Measurements from ENCODE around the gene CAP2. TPM values are rescaled to one million over a fixed set of nuclear protein-coding genes. Genes with fewer than 3 reads are reported as not detected.

Gene CAP2
- total RNA-seq, 1 experiment from 2014 or later = 7.2 TPM

GRCh38 chr6:17601386-17601703 is 207.9 kb downstream of the CAP2 start:
- H3K4me1 Mint-ChIP-seq = peaks cover 13% of the 10 kb centered on the region
- TF ChIP-seq EMX1 (CRISPR knock-in tag; IDR thresholded peaks at IDR 0.05) = no peak
- TF ChIP-seq GABPB1 (CRISPR knock-in tag; IDR thresholded peaks at IDR 0.05) = no peak
- TF ChIP-seq TEAD1 (CRISPR knock-in tag; IDR thresholded peaks at IDR 0.05) = no peak
- TF ChIP-seq ZNF396 (CRISPR knock-in tag; IDR thresholded peaks at IDR 0.05; ENCODE audit: borderline replicate concordance) = no peak
- TF ChIP-seq FOXP1 (CRISPR knock-in tag; IDR thresholded peaks at IDR 0.05; ENCODE audit: borderline replicate concordance) = no peak
- TF ChIP-seq ZNF232 (CRISPR knock-in tag; IDR thresholded peaks at IDR 0.05) = no peak
- TF ChIP-seq CREM (CRISPR knock-in tag; IDR thresholded peaks at IDR 0.05) = no peak
- no peak for TF ChIP-seq ATF1 (CRISPR knock-in tag; IDR thresholded peaks at IDR 0.05)
- no peak for TF ChIP-seq RELA (CRISPR knock-in tag; IDR thresholded peaks at IDR 0.05; ENCODE audit: borderline replicate concordance)
- TF ChIP-seq ERG (CRISPR knock-in tag; IDR thresholded peaks at IDR 0.05) = no peak
- TF ChIP-seq IRF1 (CRISPR knock-in tag; IDR thresholded peaks at IDR 0.05) = no peak
- no peak for TF ChIP-seq ZNF219 (CRISPR knock-in tag; IDR thresholded peaks at IDR 0.05; ENCODE audit: borderline replicate concordance)
- no peak for TF ChIP-seq ZNF671 (CRISPR knock-in tag; IDR thresholded peaks at IDR 0.05)
- TF ChIP-seq JUN (CRISPR knock-in tag; IDR thresholded peaks at IDR 0.05) = no peak
- TF ChIP-seq KAT7 (CRISPR knock-in tag; IDR thresholded peaks at IDR 0.05; ENCODE audit: borderline replicate concordance) = no peak
- no peak for TF ChIP-seq FOXP4 (CRISPR knock-in tag; IDR thresholded peaks at IDR 0.05)
- no peak for TF ChIP-seq JAZF1 (CRISPR knock-in tag; IDR thresholded peaks at IDR 0.05)
- TF ChIP-seq ZMAT4 (CRISPR knock-in tag; IDR thresholded peaks at IDR 0.05) = no peak
- no peaks in the 10 kb centered on the region for H3K27me3 Mint-ChIP-seq (ENCODE audit: low read depth)
- H3K4me3 Mint-ChIP-seq = peak overlapping the region; percentile 74
- DNase-seq (ENCODE audit: low spot score) (no peak), ATAC-seq (no peak)
- POLR2A ChIA-PET = interaction anchor here (1.7 kb wide), 1 partner anchor 105 kb away, joined by 10 read pairs; the partner anchor contains the start of gene NUP153
- CTCF ChIA-PET = interaction anchor here (1.1 to 2.4 kb wide), 4 partner anchors 16 to 521 kb away, joined by 3 to 11 read pairs (median 4); partner anchors contain the start of gene NHLRC1
- H3K27ac Mint-ChIP-seq = no peak overlapping the region
- no peaks in the 10 kb centered on the region for H3K9me3 Mint-ChIP-seq
- H3K36me3 Mint-ChIP-seq = peaks cover 9% of the 10 kb centered on the region

GRCh38 chr6:17602888-17603287 is 209.5 kb downstream of the CAP2 start:
- TF ChIP-seq NFATC4 (CRISPR knock-in tag; IDR thresholded peaks at IDR 0.05) = no peak
- Mint-ChIP-seq H3K36me3 (peaks cover 13% of the 10 kb centered on the region), H3K27ac (no peak overlapping the region), H3K4me1 (peaks cover 13% of the 10 kb centered on the region), H3K4me3 (no peak overlapping the region), H3K9me3 (no peaks in the 10 kb centered on the region), H3K27me3 (ENCODE audit: low read depth) (no peaks in the 10 kb centered on the region)
- ChIA-PET POLR2A (no interaction called here), CTCF (no interaction called here)
- DNase-seq (ENCODE audit: low spot score) = no peak
- ATAC-seq = no peak

GRCh38 chr6:17606606-17607005 is 213.2 kb downstream of the CAP2 start:
- Mint-ChIP-seq H3K4me1 (no peaks in the 10 kb centered on the region), H3K36me3 (peaks cover 13% of the 10 kb centered on the region), H3K27ac (no peak overlapping the region), H3K27me3 (ENCODE audit: low read depth) (no peaks in the 10 kb centered on the region), H3K9me3 (no peaks in the 10 kb centered on the region), H3K4me3 (no peak overlapping the region)
- ChIA-PET CTCF (no interaction called here), POLR2A (no interaction called here)
- no peak for ATAC-seq
- no peak for DNase-seq (ENCODE audit: low spot score)
- no peak for TF ChIP-seq JUN (CRISPR knock-in tag; IDR thresholded peaks at IDR 0.05)
- TF ChIP-seq CTCF (IDR thresholded peaks at IDR 0.05) = no peak

Other genes with a start within 250 kb of the CAP2 start
- gene RBM24, start 112.2 kb upstream of the CAP2 start, total RNA-seq (2021) = 0.48 to 0.63 TPM (median 0.57 TPM) in 3 replicates
- gene FAM8A1, start 206.7 kb downstream of the CAP2 start, total RNA-seq (2021) = 8.5 to 10.3 TPM (median 9.4 TPM) in 3 replicates